Loucy (cell line): ENCODE results near the gene GBGT1.

Experiments
- H2AFZ ChIP-seq: fragments of 200-600 bp; sonication (generic); 2 replicates; pipeline ENCODE4 v1.6.0; 2016; ENCODE audit warnings: antibody characterized with exemption, mild to moderate bottlenecking, low read length, moderate library complexity
- H3F3A ChIP-seq: fragments of 200-600 bp; 2 replicates; pipeline ENCODE4 v1.6.0; 2016; ENCODE audit warnings: antibody characterized with exemption, low read depth, mild to moderate bottlenecking
- H3K27me3 ChIP-seq: fragments of 200-600 bp; sonication (generic); 2 replicates; pipeline ENCODE4 v1.6.1; 2014; ENCODE audit warnings: low read length, mild to moderate bottlenecking; ENCODE audit not compliant: insufficient read depth, poor library complexity, severe bottlenecking
- H3K36me3 ChIP-seq: fragments of 200-600 bp; sonication (generic); 2 replicates; pipeline ENCODE4 v1.6.1; 2016; ENCODE audit warnings: low read length; ENCODE audit not compliant: insufficient read depth
- H3K4me1 ChIP-seq: fragments of 200-600 bp; sonication (generic); 2 replicates; pipeline ENCODE4 v1.5.1; 2014; ENCODE audit warnings: low read length, mild to moderate bottlenecking; ENCODE audit not compliant: insufficient read depth, poor library complexity, severe bottlenecking
- H3K4me2 ChIP-seq: fragments of 200-600 bp; sonication (generic); 2 replicates; pipeline ENCODE4 v1.6.0; 2014; ENCODE audit warnings: antibody characterized with exemption, low read length, low read depth, mild to moderate bottlenecking; ENCODE audit not compliant: poor library complexity, severe bottlenecking
- H3K4me3 ChIP-seq: fragments of 200-600 bp; sonication (generic); 2 replicates; pipeline ENCODE4 v1.5.1; 2014; ENCODE audit warnings: low read length, mild to moderate bottlenecking, mixed read lengths; ENCODE audit not compliant: poor library complexity, severe bottlenecking
- H3K79me2 ChIP-seq: fragments of 200-600 bp; sonication (generic); 2 replicates; pipeline ENCODE4 v1.6.1; 2014; ENCODE audit warnings: low read length; ENCODE audit not compliant: insufficient read depth
- H3K9ac ChIP-seq: fragments of 200-600 bp; sonication (generic); 2 replicates; pipeline ENCODE4 v1.6.0; 2014; ENCODE audit warnings: mild to moderate bottlenecking, low read depth, low read length, moderate library complexity; ENCODE audit not compliant: poor library complexity, severe bottlenecking
- H3K9me2 ChIP-seq: fragments of 200-600 bp; sonication (generic); replicated peaks from 2 replicates; pipeline ENCODE4 v1.6.1; 2016; ENCODE audit warnings: low read depth, low read length, mixed read lengths
- H3K9me3 ChIP-seq: fragments of 200-600 bp; sonication (generic); 2 replicates; pipeline ENCODE4 v1.6.1; 2014; ENCODE audit warnings: mild to moderate bottlenecking, antibody characterized with exemption, low read length, low read depth; ENCODE audit not compliant: insufficient read depth
- H4K20me1 ChIP-seq: fragments of 200-600 bp; sonication (generic); 2 replicates; pipeline ENCODE4 v1.6.0; 2014; ENCODE audit warnings: antibody characterized with exemption, low read length, mild to moderate bottlenecking; ENCODE audit not compliant: insufficient read depth, poor library complexity, severe bottlenecking
- EZH2phosphoT487 ChIP-seq: fragments of 200-600 bp; IDR thresholded peaks from 2 replicates; pipeline ENCODE4 v1.6.1; 2018; ENCODE audit warnings: antibody characterized with exemption, mild to moderate bottlenecking, moderate library complexity, borderline replicate concordance
- TF ChIP-seq, protein P1 (sequence below): fragments of 200-600 bp; sonication (generic); conservative IDR thresholded peaks from 2 replicates; pipeline ENCODE4 v1.5.1; 2014; ENCODE audit warnings: mild to moderate bottlenecking, antibody characterized with exemption, low read length

GBGT1 gene

DNA sequence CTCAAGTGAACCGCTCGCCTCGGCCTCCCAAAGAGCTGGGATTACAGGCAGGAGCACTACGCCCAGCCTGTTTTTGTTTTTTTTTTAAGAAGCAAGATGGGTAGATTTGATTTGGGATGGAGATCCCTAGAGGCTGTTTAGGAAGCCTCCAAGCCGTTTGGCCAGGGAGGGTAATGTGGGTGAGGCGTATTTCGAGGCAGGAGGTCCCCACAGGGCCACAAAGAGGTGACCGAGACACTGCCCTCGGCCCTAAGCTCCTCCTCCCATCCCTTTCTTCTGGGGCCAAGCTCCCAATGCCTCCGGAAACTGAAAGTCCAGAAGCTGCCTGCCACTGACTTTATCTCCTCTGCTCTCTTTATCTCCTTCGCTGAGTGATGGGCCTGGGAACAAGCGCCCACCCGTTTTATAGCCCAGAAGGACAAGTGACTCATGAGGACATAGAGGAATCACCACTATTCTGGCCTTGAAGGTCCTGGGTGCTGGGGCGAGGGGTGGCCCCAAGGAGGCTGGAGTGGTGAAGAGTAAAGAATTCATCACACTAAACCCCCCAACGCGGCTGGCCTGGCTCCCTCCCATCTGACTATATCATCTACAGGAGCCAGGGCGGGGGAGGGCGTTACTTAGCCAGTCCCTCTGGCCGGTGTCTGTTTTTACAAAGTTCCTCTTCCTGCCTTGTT is 40.6 kb downstream of the GBGT1 start:
- H3K27me3 ChIP-seq = no peaks in the 10 kb centered on the region
- no peak for TF ChIP-seq EZH2phosphoT487
- TF ChIP-seq, protein P1, sequence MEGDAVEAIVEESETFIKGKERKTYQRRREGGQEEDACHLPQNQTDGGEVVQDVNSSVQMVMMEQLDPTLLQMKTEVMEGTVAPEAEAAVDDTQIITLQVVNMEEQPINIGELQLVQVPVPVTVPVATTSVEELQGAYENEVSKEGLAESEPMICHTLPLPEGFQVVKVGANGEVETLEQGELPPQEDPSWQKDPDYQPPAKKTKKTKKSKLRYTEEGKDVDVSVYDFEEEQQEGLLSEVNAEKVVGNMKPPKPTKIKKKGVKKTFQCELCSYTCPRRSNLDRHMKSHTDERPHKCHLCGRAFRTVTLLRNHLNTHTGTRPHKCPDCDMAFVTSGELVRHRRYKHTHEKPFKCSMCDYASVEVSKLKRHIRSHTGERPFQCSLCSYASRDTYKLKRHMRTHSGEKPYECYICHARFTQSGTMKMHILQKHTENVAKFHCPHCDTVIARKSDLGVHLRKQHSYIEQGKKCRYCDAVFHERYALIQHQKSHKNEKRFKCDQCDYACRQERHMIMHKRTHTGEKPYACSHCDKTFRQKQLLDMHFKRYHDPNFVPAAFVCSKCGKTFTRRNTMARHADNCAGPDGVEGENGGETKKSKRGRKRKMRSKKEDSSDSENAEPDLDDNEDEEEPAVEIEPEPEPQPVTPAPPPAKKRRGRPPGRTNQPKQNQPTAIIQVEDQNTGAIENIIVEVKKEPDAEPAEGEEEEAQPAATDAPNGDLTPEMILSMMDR = no peak
- no peak overlapping the region for H3K4me3 ChIP-seq
- no peaks in the 10 kb centered on the region for H3K9me2 ChIP-seq
- H3K9ac ChIP-seq = no peak overlapping the region
- peaks cover 11% of the 10 kb centered on the region; the same call in 1 of the 2 replicates for H3K36me3 ChIP-seq
- H3F3A ChIP-seq = peaks cover 5% of the 10 kb centered on the region; the same call in 1 of the 2 replicates
- H3K4me1 ChIP-seq = peaks cover 9% of the 10 kb centered on the region
- peaks cover 53% of the 10 kb centered on the region for H4K20me1 ChIP-seq
- no peaks in the 10 kb centered on the region for H3K9me3 ChIP-seq
- no peak overlapping the region for H3K4me2 ChIP-seq
- H2AFZ ChIP-seq = no peak overlapping the region
- peaks cover 71% of the 10 kb centered on the region for H3K79me2 ChIP-seq

DNA sequence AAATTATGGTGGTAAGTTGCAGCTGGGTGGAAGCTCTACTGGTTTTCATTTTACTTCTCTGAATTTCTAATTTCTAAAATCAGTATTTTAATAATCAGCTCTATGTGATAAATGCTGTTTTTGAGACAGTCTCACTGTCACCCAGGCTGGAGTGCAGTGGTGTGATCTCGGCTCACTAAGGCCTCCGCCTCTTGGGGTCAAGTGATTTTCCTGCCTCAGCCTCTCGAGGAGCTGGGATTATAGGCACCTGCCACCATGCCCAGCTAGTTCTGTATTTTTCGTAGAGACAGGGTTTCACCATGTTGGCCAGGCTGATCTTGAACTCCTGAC is 41.1 kb downstream of the GBGT1 start:
- H3K27me3 ChIP-seq = no peaks in the 10 kb centered on the region
- peaks cover 71% of the 10 kb centered on the region for H3K79me2 ChIP-seq
- no peak overlapping the region for H3K4me2 ChIP-seq
- no peaks in the 10 kb centered on the region for H3K9me2 ChIP-seq
- H2AFZ ChIP-seq = no peak overlapping the region
- H3K9me3 ChIP-seq = no peaks in the 10 kb centered on the region
- H3K4me1 ChIP-seq = peaks cover 9% of the 10 kb centered on the region
- peaks cover 5% of the 10 kb centered on the region; the same call in 1 of the 2 replicates for H3F3A ChIP-seq
- peaks cover 58% of the 10 kb centered on the region for H4K20me1 ChIP-seq
- H3K36me3 ChIP-seq = peaks cover 11% of the 10 kb centered on the region; the same call in 1 of the 2 replicates
- H3K9ac ChIP-seq = no peak overlapping the region
- no peak overlapping the region for H3K4me3 ChIP-seq
- TF ChIP-seq EZH2phosphoT487 = no peak
- TF ChIP-seq, protein P1 = no peak

DNA sequence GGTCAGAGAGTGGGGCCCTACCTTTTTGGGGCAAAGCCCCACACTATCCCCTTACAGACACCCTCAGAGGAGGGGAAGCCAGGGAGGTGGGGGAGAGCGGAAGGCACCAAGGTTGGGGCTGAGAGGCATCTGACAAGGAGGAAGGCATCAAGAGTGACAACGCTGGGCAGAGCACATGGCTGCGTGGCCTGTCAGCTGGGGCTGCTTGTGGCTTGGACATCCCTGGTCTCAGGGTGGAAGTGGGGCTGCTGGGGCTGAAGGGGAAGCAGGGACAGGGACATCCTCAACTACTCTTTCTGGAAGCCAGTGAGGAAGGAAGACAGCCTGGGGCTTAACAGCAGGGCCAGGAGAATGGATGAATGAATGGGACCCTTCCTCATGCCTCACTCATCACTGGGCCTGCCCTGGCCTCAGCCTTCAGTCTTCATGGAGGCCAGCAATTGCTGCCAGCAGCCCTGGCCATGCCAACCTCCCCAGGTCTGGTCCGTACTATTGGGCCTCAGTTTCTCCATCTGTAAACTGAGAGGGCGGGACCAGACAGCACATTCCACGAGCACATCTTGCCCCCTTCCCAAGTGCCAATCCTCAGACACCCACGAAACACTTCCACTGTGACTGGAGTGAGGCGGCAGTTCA is 41.7 kb downstream of the GBGT1 start:
- Histone ChIP-seq H3K9ac (no peak overlapping the region), H4K20me1 (peaks cover 58% of the 10 kb centered on the region), H3F3A (peaks cover 5% of the 10 kb centered on the region; the same call in 1 of the 2 replicates), H3K4me2 (no peak overlapping the region), H3K36me3 (peaks cover 6% of the 10 kb centered on the region; the same call in 1 of the 2 replicates), H3K27me3 (no peaks in the 10 kb centered on the region), H3K4me3 (no peak overlapping the region), H3K9me3 (no peaks in the 10 kb centered on the region), H2AFZ (no peak overlapping the region), H3K79me2 (peaks cover 71% of the 10 kb centered on the region), H3K4me1 (peaks cover 9% of the 10 kb centered on the region), H3K9me2 (no peaks in the 10 kb centered on the region)
- no peak for TF ChIP-seq EZH2phosphoT487
- TF ChIP-seq, protein P1 = no peak
